Brain pericyte (primary cell): ENCODE results near the gene MAGEA2.
"Not testable (repeated sequence)": the region's sequence is repeated elsewhere in the genome, so short reads cannot be mapped to it uniquely, and the experiment has no call there.

Experiments
- DNase-seq: peaks from one replicate; pipeline ENCODE4 v3.0.0-alpha.2; 2012; ENCODE audit warnings: low read depth, low spot score

MAGEA2 gene

GRCh38 chrX:152706500-152706899, 47.1 kb downstream of the MAGEA2 start:
- not testable (repeated sequence) for DNase-seq

- not testable (repeated sequence) for DNase-seq
Observed at GRCh38 chrX:152700390-152700789, 53.3 kb downstream of the MAGEA2 start.
